ENCODE data around the gene NR2C2AP.

DNA sequence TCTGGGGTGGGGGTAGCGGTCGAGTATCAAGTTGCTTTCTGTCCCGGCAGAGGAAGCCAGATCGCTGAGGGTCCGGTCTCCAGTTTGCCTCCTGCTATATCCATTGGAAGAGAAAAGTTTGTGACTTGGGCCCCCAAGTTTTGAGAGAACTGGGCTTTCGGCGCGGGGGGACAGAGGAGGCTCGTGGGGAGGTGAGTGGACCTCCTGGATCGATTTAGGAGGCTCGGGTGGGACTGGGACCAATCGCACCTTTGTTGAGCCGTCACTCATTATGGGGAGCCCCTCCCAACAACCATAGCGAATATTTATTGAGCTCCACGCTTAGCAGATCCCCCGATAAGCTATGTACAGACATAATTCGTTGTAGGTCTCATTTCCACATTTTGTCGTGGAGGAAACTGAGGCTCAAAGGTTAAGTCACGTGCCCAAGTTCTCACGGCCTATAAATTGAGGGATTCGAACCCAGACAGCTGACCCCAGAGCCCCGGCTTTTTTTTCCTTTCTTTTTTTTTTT lies 10.2 kb downstream of the NR2C2AP start:
- TF ChIP-seq, protein P1, sequence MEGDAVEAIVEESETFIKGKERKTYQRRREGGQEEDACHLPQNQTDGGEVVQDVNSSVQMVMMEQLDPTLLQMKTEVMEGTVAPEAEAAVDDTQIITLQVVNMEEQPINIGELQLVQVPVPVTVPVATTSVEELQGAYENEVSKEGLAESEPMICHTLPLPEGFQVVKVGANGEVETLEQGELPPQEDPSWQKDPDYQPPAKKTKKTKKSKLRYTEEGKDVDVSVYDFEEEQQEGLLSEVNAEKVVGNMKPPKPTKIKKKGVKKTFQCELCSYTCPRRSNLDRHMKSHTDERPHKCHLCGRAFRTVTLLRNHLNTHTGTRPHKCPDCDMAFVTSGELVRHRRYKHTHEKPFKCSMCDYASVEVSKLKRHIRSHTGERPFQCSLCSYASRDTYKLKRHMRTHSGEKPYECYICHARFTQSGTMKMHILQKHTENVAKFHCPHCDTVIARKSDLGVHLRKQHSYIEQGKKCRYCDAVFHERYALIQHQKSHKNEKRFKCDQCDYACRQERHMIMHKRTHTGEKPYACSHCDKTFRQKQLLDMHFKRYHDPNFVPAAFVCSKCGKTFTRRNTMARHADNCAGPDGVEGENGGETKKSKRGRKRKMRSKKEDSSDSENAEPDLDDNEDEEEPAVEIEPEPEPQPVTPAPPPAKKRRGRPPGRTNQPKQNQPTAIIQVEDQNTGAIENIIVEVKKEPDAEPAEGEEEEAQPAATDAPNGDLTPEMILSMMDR (IDR thresholded peaks at IDR 0.05) = no peak
- TF ChIP-seq POLR2A (IDR thresholded peaks at IDR 0.05) (no peak), POLR2AphosphoS5 (IDR thresholded peaks at IDR 0.05) (no peak)

Measured in sigmoid colon (tissue), 4 donors.